Transverse colon (tissue), 3 donors: Measurements from ENCODE around the gene SAPCD1.
"Not testable (repeated sequence)": the region's sequence is repeated elsewhere in the genome, so short reads cannot be mapped to it uniquely, and the experiment has no call there.

Experiments
- EP300 ChIP-seq: sonication (generic); formaldehyde crosslinking; IDR thresholded peaks from one replicate; pipeline ENCODE4 v1.6.1; 2017; ENCODE audit warnings: antibody characterized with exemption, low read depth
- POLR2A ChIP-seq: fragments of 450-650 bp; IDR thresholded peaks from one replicate; pipeline ENCODE4 v1.6.1; 2016; ENCODE audit warnings: antibody characterized with exemption, mild to moderate bottlenecking, moderate library complexity
- TF ChIP-seq, protein P1 (sequence below), 5 experiments: fragments of 200-600 bp in 3 of 5; fragments of 450-650 bp in 2 of 5; sonication (generic) in 3 of 5; IDR thresholded peaks; 1 replicate in 2 of 5; 2 replicates in 3 of 5; pipeline ENCODE4 v1.5.1; 2016 to 2017; ENCODE audit warnings: antibody characterized with exemption in 5 of 5, inconsistent platforms in 3 of 5, mild to moderate bottlenecking in 2 of 5, moderate library complexity in 1 of 5

DNA sequence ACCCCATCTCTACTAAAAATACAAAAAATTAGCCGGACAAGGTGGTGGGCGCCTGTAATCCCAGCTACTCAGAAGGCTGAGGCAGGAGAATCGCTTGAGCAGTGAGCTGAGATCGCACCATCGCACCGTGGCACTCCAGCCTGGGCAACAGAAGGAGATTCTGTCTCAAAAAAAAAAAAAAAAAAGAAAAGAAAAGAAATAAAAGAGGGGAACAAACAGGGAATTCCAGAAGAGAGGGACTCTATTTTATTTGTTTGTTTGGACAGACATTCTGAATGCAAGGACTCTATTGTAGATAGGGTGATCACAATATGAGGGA lies 31.4 kb downstream of the SAPCD1 start:
- not testable (repeated sequence) for TF ChIP-seq POLR2A, EP300
- TF ChIP-seq, protein P1, sequence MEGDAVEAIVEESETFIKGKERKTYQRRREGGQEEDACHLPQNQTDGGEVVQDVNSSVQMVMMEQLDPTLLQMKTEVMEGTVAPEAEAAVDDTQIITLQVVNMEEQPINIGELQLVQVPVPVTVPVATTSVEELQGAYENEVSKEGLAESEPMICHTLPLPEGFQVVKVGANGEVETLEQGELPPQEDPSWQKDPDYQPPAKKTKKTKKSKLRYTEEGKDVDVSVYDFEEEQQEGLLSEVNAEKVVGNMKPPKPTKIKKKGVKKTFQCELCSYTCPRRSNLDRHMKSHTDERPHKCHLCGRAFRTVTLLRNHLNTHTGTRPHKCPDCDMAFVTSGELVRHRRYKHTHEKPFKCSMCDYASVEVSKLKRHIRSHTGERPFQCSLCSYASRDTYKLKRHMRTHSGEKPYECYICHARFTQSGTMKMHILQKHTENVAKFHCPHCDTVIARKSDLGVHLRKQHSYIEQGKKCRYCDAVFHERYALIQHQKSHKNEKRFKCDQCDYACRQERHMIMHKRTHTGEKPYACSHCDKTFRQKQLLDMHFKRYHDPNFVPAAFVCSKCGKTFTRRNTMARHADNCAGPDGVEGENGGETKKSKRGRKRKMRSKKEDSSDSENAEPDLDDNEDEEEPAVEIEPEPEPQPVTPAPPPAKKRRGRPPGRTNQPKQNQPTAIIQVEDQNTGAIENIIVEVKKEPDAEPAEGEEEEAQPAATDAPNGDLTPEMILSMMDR (IDR thresholded peaks at IDR 0.05), result not testable (repeated sequence)
